Measurements from ENCODE around the gene CAMK4.

GRCh38 chr5:111231119-111231518 lies 6.9 kb downstream of the CAMK4 start:
- TF ChIP-seq CTCF (IDR thresholded peaks at IDR 0.05) (no peak), POLR2A (IDR thresholded peaks at IDR 0.05) (no peak)
